NCI-H510A (cell line): ENCODE measurements around the gene IL6ST.
A peak's percentile ranks its signal among the peaks of the same experiment; 100 is the strongest.
"Not testable (repeated sequence)": the region's sequence is repeated elsewhere in the genome, so short reads cannot be mapped to it uniquely, and the experiment has no call there.

Experiments used
- DNase-seq: peaks from one replicate; lab custom pipeline; 2025; lab: John Stamatoyannopoulos, UW

IL6ST gene

GRCh38 chr5:55965525-55965924 is 29.2 kb downstream of the IL6ST start:
- DNase-seq, result no peak

GRCh38 chr5:55960779-55961178 is 34.0 kb downstream of the IL6ST start:
- DNase-seq, result no peak

DNA sequence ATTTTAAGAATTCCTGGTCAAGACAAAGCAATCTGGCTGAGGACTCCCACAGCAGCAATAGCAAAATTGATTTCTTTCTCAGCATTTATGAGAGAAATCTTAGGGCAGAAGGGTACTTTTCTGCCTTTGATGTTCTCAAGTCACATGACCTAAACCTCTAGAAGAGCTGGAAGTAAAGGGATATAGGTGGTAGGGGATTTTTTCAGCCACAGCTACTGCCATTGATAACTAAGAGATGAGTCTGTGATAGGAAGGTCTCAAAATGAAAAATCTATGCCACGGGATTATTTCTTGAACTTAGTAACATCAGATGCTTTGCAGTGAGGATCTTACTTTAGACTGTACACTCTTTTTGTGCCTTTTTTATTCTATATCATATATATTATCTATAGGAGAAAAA is 35.6 kb downstream of the IL6ST start:
- no peak for DNase-seq

- not testable (repeated sequence) for DNase-seq
Observed at GRCh38 chr5:55941154-55941553, 53.6 kb downstream of the IL6ST start.

DNA sequence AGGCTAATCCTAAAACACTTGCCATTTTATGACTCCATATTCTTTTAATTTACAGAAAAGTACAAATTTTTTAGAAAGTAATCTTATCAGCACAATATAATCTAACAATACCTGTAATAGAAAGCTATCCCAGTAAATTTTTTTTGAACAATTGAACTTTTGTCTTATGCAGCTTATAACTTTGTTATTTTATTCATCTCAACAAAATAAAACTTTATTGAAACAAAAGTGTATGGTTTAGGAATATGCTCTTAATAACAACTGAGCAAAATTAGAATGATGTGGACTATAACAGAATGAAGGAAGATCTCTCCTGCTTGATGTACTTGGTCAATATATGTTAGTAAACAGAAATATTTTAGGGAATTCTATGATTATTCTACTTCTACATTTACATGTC is 57.2 kb downstream of the IL6ST start:
- DNase-seq, result not testable (repeated sequence)

- DNase-seq, result peak; percentile 20
Observed at GRCh38 chr5:55936100-55936693, 58.6 kb downstream of the IL6ST start.

GRCh38 chr5:55935371-55935770 is 59.4 kb downstream of the IL6ST start:
- DNase-seq, result no peak

GRCh38 chr5:55934720-55935119 is 60.0 kb downstream of the IL6ST start:
- DNase-seq, result no peak

- DNase-seq, result peak; percentile 23
Observed at GRCh38 chr5:55934115-55934613, 60.6 kb downstream of the IL6ST start.

DNA sequence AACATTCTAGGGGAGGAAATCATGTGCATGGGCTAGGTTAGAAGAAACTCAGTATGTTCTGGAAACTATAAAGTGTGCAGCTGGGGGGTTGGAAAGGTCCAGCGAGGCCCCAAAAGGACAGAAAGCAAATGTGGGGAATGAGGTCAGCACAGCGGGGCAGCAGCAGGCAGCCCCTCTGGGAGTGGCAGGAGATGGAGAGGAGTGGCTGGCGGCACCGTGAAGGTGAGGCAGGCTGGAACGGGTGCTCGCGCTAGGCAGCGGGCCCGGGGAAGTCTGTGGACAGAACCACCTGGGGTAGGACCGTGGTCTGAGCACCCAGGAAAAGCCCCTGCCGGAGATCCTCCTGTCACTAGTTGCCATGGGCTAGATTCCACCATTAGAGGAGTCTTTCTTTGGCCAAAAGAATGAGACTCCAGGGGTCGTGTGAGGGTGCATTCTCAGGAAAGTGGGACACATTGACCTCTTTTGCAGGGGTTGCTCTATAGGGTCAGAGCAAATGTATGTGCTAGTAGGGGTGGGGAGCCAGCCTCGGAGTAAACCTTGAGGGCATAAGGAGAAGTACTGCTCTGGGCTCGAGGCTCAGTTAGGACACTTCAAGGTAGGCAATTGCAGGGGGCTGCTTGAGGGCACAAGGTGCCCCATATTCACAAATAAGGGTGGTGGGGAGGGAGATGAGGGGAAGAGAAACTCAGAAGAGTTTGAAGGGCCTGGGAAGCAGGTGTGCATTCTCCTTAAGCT is 61.2 kb downstream of the IL6ST start:
- DNase-seq, result no peak

DNA sequence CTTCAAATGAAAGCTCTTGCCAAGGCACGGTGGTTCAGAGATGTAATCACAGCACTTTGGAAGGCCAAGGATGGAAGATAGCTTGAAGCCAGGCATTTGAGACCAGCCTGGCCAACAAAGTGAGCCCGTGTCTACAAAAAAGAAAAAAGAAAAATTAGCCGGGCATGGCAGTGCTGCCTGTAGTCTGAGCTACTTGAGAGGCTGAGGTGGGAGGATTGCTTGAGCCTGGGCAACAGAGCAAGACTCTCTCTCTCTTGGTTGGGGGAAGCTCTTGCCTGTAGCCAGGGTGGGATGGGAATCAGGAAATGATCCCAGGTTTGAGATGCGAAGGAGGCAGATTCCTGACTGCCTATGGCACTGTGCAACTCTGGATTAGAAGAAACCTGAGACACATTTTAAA is 62.1 kb downstream of the IL6ST start:
- no peak for DNase-seq

- DNase-seq, result no peak
Observed at GRCh38 chr5:55929020-55929799, 65.6 kb downstream of the IL6ST start.

DNA sequence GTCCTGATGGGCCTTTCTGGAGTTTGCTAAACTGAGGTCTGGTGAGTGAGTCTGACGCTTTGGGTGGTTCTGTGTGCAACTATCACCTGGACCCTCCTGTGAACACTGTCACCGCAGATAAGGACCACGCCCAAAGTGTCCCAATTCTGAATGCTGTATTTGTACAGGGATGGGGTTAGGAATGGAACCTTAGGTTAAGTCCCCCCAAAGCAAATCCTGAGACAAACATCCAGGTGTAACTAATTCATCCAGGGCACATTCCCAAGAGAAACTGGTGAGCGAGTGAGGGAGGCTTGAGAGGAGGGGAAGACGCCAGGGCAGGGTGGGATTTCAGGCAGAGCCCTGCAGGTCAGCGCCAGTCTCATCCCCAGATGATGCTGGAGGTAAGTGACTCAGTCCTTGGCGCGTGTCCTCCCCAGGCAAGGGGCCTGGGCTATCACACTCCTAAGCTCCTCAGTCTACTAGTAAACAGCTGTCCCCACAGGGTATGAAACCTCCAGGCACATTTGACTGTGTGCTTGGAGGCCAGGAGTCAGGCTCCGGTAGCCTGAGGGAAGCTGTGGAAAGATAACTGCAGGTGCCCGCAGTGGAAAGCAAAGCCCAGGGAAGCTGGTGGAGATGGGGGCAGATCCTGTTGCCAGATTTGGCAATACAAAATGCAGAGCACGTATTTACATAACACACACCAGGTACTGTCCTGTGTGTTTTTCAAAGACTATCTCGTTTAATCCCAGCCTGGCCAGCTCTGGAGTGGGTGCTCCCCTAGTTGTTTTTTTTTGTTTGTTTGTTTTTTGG is 66.7 kb downstream of the IL6ST start:
- no peak for DNase-seq

- DNase-seq, result no peak
Observed at GRCh38 chr5:55926476-55926875, 68.3 kb downstream of the IL6ST start.

DNA sequence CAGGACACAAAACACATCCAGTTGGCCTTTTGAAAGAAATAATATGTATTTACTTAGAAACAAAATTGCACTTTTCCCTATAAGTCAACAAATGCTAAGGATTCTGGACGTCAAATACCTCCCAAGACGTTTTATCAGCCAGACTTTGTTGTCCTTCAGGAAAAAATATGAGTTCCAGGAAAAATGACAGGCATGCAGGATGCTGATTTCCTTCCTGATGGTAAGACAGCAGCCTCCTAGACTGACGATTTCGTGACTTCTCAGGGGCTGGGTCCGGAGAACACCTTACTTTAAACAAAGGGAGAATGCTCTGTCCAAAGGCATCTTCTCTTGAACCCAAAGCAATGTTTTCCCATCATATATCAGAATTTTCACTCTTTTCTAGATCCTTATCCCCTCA is 69.1 kb downstream of the IL6ST start:
- no peak for DNase-seq

DNA sequence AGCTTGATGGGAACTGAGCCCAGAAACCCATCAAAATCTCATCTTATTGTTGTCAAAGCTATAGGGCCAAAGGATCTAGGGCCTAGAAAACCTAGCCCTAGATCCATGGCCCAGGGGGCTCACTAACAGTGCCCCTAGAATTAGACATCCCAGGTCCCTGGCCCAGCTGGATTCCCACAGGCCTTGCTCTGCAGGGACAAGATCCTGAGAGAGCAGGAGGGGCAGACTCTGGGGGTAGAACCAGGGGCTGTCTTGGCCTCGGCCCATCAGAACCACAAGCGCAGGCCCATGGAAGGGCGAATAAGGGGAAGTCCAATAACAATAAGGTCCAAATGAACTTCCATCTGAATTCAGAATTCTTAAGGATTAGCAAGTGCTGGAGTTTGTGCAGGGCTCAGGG is 69.6 kb downstream of the IL6ST start:
- no peak for DNase-seq

- no peak for DNase-seq
Observed at GRCh38 chr5:55924744-55925143, 70.0 kb downstream of the IL6ST start.

DNA sequence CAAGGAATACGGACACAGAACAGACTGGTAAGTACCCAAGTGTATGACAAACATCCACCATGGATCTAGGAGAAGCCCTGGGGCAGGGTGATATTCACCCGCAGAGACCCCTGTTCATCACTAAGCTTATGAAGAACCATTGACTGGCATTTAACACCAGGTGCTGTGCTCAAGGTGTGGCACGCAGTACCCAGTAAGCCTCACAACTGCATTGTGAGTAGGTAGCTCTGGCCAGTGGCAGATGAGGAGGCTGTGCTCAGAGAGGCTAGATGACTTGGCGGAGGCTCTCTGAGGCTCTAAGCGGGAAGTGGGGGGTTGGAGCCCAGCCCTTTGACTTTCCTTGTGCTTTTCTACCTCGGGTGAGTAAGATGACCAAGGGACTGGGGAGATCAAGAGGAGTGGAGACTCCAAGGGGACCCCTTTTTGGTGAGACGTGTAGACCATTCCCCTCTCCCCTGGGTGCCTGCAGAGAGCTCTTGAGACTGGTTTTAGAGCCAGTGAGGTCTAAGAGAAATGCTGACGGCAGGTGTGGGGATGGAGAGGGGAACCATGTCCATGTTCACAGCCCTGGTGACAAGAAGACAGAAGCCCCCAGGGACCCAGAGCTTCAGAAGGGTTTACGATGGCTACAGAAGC is 70.8 kb downstream of the IL6ST start:
- no peak for DNase-seq

GRCh38 chr5:55923177-55923771 is 71.5 kb downstream of the IL6ST start:
- no peak for DNase-seq

GRCh38 chr5:55921617-55922016 is 73.1 kb downstream of the IL6ST start:
- no peak for DNase-seq

GRCh38 chr5:55920784-55921183 is 74.0 kb downstream of the IL6ST start:
- no peak for DNase-seq
